Measurements from ENCODE around the gene NAV1. TPM values are rescaled to one million over a fixed set of nuclear protein-coding genes. Genes with fewer than 3 reads are reported as not detected.

NAV1 gene
- total RNA-seq, 1 donor = 37.6 TPM

DNA sequence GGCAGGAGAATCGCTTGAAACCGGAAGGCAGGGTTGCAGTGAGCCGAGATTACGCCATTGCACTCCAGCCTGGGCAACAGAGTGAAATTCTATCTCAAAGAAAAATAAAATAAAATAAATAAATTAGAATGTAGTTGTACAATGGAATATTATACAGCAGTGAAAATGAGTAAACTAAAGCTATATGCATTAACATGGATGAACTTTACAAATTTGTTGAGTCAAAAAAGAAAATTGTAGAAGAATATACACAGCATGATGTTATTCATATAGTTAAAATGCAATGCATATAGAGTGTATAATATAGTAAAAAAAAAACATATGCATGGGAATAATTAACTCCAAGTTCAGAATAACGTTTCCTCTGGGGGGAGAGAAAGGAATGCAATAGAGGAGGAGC, 11.0 kb upstream of the NAV1 start:
- TF ChIP-seq, protein P1, sequence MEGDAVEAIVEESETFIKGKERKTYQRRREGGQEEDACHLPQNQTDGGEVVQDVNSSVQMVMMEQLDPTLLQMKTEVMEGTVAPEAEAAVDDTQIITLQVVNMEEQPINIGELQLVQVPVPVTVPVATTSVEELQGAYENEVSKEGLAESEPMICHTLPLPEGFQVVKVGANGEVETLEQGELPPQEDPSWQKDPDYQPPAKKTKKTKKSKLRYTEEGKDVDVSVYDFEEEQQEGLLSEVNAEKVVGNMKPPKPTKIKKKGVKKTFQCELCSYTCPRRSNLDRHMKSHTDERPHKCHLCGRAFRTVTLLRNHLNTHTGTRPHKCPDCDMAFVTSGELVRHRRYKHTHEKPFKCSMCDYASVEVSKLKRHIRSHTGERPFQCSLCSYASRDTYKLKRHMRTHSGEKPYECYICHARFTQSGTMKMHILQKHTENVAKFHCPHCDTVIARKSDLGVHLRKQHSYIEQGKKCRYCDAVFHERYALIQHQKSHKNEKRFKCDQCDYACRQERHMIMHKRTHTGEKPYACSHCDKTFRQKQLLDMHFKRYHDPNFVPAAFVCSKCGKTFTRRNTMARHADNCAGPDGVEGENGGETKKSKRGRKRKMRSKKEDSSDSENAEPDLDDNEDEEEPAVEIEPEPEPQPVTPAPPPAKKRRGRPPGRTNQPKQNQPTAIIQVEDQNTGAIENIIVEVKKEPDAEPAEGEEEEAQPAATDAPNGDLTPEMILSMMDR (IDR thresholded peaks at IDR 0.05; ENCODE audit: insufficient read depth, low read depth, low read length) = no peak
- DNase-seq (ENCODE audit: low read depth) = no peak
- no peak overlapping the region for H3K4me3 ChIP-seq (ENCODE audit: low read depth, low read length)

DNA sequence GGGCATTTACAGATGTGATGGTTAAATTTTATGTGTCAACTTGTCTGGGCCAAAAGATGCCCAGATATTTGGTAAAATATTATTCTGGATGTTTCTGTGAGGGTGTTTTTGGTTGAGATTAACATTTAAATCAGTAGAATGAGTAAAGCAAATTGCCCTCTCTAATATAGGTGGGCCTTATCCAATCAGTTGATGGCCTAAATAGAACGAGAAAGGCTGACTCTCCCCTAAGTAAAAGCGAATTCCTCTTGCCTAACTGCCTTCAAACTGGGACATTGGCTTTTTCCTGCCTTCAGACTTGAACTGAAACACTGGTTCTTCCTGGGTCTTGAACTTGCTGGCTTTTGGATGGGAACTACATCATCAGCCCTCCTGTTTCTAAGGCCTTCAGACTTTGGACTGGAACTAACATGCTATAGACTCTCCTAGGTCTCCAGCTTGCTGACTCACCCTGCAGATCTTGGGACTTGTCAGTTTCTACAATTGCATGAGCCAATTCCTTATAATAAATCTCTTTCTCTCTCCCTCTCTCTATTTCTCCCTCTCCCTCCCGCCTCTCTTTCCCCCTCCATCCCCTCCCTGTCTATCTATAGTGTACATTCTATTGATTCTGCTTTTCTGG, 10.2 kb upstream of the NAV1 start:
- DNase-seq (ENCODE audit: low read depth) = peak; percentile 27
- TF ChIP-seq, protein P1 (IDR thresholded peaks at IDR 0.05; ENCODE audit: insufficient read depth, low read depth, low read length) = no peak
- H3K4me3 ChIP-seq (ENCODE audit: low read depth, low read length) = no peak overlapping the region

DNA sequence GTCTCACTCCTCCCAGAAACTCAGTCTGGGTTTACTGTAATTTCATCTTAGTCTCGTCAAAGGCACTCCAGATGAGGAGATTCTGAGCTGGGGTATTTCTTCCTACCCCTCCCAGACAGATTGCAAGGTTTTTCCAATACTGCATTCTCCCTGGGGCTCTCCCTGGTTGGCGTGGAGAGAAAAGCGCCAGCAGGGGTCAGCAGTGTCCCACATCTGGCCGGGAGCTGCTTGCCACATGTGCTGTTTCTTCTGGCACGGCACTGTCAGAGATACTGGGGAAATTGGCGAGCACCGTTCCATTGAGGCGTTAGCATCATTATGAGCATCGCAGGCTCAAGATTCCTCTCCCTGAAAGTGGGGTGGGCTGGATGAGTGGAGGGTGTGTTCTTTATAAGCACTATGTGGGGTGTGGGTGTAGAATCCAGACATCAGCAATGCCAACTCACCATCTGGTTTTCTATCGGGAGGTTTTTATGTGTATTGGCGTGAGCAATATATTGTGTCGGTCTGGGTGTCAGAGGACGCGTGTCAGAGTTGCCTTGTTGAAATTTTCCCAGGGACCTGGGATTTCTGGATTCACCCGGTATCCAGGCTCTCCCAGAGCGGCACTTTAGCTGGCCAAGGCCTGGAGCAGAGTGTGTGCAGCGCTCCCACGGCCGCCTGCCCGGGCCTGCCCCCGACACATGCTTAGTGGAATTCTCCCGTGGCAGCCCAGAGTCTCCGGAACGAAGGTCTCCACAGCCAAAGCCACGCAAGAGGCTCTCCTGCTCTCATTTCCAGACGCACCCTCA, 8.0 kb upstream of the NAV1 start:
- TF ChIP-seq, protein P1 (IDR thresholded peaks at IDR 0.05; ENCODE audit: insufficient read depth, low read depth, low read length) = peak; percentile 90
- peak; percentile 86 for DNase-seq (ENCODE audit: low read depth)
- H3K4me3 ChIP-seq (ENCODE audit: low read depth, low read length) = no peak overlapping the region

DNA sequence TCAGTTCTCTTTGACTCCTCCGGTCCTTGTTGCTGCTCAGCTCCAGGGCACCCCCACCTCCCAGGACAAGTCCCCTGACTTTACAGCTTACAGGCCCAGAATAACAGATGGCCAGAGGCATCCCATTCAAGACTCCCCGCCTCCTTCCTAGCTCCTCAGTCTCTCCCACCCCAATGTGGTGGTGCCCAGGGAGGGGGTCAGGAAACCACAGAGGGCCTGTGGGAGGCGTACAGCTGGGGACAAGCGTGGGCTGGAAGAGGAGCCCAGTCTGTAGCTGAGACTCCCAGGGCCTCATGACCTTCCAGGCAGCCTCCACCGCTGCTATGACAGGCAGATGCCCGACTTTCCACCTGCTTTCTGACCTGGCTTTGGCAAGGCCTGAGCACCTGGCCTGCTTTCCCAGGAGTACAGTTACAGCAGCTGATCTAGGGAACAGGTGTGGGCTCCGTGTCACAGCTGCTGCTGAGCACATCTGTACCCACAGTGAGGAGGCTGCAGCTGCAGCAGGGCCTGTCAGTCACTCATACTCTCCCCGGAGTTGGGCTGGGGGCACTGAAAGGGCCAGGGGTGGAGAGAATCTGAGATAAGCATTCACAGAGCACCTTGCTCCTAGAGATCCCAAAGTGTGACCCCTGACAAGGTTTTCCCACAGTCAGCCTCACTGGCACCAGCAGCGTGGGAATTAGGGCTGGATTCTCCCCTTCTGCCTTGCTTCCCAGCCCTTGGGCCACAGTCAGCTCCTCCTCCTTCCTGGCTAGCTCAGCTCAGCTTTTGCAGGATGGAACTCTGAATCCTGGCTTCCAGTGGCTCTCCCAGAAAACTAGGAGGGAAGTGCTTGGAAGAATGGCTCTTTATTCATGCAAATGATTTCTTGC, 7.1 kb upstream of the NAV1 start:
- H3K4me3 ChIP-seq (ENCODE audit: low read depth, low read length) = no peak overlapping the region
- peak; percentile 37 for DNase-seq (ENCODE audit: low read depth)
- TF ChIP-seq, protein P1 (IDR thresholded peaks at IDR 0.05; ENCODE audit: insufficient read depth, low read depth, low read length) = no peak

DNA sequence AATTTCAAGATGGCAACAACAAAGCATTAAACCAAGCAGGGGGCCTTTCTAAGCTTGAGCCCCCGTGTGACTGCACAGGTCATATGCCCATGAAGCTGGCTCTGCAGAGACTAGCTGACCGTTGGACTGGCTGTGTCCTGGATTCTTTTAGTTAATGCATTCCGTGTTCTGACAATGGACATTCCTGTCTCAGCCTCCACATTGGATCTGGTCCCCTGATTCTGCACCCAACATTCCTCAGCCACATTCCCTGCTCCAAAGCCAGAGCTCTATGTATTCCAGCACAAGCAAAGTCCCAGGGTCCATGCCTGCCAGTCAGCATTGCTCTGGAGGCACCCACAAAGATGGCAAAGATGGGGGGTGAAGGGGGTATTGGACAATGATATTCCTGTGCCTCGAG, 5.1 kb upstream of the NAV1 start:
- H3K4me3 ChIP-seq (ENCODE audit: low read depth, low read length) = no peak overlapping the region
- DNase-seq (ENCODE audit: low read depth) = no peak
- TF ChIP-seq, protein P1 (IDR thresholded peaks at IDR 0.05; ENCODE audit: insufficient read depth, low read depth, low read length) = no peak

DNA sequence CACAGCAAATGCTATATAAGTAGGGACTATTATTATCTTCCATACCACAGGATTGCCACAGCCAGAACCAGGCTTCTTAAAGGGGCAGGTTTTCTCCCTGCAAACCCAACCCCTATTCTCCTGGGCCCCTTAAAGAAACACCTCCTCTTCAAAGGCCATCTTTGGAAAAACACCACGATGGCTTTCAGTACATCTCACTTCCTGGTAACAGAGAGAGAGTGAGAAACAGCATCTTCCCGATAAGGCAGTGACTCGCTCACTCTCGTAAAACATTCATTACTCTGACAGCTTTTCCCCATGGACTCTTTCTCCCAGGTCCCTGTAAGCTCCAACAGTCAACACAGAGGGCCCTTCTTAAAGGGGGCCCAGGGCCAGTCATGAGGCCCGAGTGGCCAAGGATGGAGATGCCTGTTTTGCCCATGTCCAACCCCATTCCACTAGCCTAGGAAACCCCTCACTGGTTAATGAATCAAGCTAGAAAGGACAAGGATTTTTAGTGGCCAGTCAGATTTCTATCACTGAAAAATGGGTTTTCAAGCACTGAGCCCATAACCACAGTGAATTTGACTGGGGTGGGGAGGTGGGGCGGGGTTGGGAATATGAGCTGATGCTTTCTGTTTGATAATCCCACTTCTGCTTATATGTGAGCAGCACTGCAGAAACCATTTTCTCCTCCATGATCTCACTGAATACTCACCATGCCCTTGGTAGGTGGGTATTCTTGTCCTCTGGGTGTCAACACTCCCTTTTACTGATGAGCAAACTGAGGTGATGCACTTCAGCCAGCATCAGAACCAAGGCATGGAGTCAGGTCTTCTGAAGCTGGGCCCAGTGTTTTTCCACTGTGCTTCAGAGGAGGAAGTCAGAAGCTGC, 3.6 kb upstream of the NAV1 start:
- no peak overlapping the region for H3K4me3 ChIP-seq (ENCODE audit: low read depth, low read length)
- peak; percentile 94 for DNase-seq (ENCODE audit: low read depth)
- TF ChIP-seq, protein P1 (IDR thresholded peaks at IDR 0.05; ENCODE audit: insufficient read depth, low read depth, low read length) = no peak
